GM10266 (cell line): ENCODE results near the gene ZNF710.

Experiments
- DNase-seq: peaks from one replicate; pipeline ENCODE4 v3.0.0; 2012; ENCODE audit errors: extremely low spot score
- TF ChIP-seq, protein P1 (sequence below): IDR thresholded peaks from 2 replicates; pipeline ENCODE4 v1.5.1; 2012; ENCODE audit warnings: mild to moderate bottlenecking, low read depth; ENCODE audit not compliant: control insufficient read depth, insufficient read depth; ENCODE audit errors: missing control alignments

ZNF710 gene

DNA sequence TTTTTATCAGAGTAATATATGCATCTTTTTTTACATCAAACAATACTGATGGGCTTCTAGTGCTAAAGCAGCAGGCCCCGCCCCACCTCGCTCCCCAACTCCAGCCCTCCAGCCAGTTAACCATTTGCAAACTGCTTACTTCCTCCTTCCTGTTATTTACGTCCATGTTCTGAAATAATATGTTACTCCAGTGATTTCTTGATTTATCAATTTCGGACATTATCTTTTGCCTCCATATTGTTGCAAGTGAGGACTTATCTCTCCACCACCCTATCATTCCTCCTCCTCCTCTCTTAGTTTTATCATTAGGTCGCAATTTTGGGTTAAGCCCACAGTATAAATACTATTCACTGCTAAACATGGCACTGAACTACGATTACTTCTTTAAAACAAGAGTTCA is 39.5 kb downstream of the ZNF710 start:
- no peak for DNase-seq
- TF ChIP-seq, protein P1, sequence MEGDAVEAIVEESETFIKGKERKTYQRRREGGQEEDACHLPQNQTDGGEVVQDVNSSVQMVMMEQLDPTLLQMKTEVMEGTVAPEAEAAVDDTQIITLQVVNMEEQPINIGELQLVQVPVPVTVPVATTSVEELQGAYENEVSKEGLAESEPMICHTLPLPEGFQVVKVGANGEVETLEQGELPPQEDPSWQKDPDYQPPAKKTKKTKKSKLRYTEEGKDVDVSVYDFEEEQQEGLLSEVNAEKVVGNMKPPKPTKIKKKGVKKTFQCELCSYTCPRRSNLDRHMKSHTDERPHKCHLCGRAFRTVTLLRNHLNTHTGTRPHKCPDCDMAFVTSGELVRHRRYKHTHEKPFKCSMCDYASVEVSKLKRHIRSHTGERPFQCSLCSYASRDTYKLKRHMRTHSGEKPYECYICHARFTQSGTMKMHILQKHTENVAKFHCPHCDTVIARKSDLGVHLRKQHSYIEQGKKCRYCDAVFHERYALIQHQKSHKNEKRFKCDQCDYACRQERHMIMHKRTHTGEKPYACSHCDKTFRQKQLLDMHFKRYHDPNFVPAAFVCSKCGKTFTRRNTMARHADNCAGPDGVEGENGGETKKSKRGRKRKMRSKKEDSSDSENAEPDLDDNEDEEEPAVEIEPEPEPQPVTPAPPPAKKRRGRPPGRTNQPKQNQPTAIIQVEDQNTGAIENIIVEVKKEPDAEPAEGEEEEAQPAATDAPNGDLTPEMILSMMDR, result no peak

DNA sequence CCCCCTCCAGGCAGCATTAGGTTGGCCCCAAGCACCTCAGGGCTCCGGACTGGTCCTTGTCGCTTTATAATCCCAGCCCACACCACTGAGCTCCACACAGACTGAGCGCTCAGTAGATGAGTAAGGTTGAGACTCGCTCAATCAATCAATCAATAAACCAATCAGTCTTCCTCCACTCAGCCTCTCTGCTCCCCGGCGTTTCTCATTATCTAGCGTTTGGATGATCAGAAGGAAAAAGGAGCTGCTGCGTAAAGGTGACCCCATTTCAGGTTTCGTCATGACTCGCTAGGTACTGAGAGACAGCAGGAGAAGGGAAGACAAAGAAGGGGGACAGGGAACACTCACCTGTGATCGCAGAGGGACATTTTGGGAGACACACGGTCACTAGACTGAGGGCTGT is 41.2 kb downstream of the ZNF710 start:
- TF ChIP-seq, protein P1, result no peak
- no peak for DNase-seq

- DNase-seq, result no peak
- TF ChIP-seq, protein P1, result no peak
Observed at GRCh38 chr15:90042766-90043529, 41.8 kb downstream of the ZNF710 start.

- no peak for DNase-seq
- TF ChIP-seq, protein P1, result no peak
Observed at GRCh38 chr15:90043530-90044010, 42.4 kb downstream of the ZNF710 start.

DNA sequence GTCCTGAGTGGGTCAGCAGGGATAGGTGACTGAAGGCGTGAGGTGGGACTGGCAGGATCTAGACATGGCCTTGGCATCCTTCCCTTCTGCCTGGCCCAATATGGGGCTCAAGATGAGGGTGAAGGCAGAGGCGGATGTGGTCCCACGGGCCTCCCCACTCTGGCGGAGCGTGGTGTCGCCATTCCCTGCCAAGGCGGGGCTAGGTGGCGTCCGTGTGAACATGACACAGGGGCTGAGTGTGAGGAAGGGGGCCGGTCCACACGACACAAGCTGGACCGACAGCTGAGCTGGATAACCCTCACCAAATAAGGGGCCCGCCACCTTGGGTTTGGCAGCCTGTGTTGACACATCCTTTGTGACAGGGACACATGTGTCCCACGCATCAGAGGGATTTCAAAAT is 43.1 kb downstream of the ZNF710 start:
- TF ChIP-seq, protein P1, result no peak
- no peak for DNase-seq

- TF ChIP-seq, protein P1, result no peak
- no peak for DNase-seq
Observed at GRCh38 chr15:90044916-90045371, 43.8 kb downstream of the ZNF710 start.

- TF ChIP-seq, protein P1, result no peak
- no peak for DNase-seq
Observed at GRCh38 chr15:90046289-90046688, 45.2 kb downstream of the ZNF710 start.
